ENCODE data around the gene TMEM53.
A peak's percentile ranks its signal among the peaks of the same experiment; 100 is the strongest.

Gene TMEM53

DNA sequence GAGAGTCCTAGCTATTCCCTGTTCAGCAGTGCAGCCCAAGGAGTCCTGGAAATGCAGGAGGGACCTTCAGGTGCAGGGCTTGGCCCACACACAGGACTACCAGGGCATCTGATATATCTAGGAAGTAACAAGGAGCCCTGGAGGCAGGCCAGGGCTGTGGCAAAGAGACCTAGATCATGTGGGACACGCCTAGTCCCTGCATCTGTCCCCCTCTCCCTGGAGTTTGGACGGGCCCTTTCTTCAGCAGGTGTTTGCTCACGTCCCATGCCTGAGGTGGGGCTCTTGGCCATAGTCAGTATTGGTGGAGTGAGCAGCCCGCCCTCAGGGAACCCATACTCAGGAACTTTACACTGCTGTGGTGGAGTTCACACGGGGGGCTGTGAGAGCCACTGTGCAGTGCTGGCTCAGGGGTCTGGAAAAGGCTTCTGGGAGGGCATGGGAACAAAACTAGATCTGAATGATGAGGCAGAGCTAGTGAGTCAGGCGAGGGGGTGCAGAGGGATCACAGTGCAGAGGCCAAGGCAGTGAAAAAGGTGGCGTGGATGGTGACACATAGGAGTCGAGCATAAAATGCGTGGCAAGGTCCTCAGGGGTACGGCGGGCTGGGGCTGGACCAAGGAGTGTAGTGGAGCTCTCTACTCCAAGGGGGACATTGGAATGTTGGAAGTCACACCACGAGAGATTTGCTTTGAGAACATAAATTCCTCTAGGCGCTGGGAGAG lies 25.6 kb downstream of the TMEM53 start:
- no peaks in the 10 kb centered on the region for H3K27me3 ChIP-seq (ENCODE audit: control insufficient read depth, insufficient read depth, low read length)
- H3K4me3 ChIP-seq (ENCODE audit: low read length): no peak overlapping the region
- H3K36me3 ChIP-seq (ENCODE audit: control insufficient read depth, insufficient read depth, low read length): peaks cover 39% of the 10 kb centered on the region
- no peak overlapping the region for H3K27ac ChIP-seq (ENCODE audit: low read depth, low read length)
- peaks cover 32% of the 10 kb centered on the region for H3K4me1 ChIP-seq (ENCODE audit: control insufficient read depth, insufficient read depth, low read length)
- H3K9ac ChIP-seq (ENCODE audit: low read length): no peak overlapping the region

DNA sequence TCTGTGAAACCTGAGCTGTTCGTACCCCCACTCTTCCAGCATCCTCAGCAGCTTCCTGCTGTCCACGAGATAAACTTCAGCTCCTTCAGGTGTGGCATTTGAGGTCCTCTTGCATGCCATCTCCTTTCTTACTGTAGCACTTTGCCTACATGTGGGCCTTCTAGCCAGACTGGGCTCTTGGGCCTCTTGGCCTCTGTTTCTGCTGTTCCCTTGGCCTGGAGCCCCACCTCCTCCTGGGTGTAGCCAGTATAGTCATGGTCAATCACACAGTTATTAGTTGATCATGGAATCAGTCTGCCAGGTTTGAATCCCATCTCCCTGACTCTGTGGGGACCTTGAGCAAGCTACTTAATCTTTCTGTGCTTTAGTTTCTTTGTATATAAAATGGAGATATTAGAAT lies 26.4 kb downstream of the TMEM53 start:
- Histone ChIP-seq H3K27me3 (ENCODE audit: control insufficient read depth, insufficient read depth, low read length) (no peaks in the 10 kb centered on the region), H3K36me3 (ENCODE audit: control insufficient read depth, insufficient read depth, low read length) (peaks cover 47% of the 10 kb centered on the region), H3K27ac (ENCODE audit: low read depth, low read length) (no peak overlapping the region), H3K4me3 (ENCODE audit: low read length) (no peak overlapping the region), H3K4me1 (ENCODE audit: control insufficient read depth, insufficient read depth, low read length) (peaks cover 40% of the 10 kb centered on the region), H3K9ac (ENCODE audit: low read length) (no peak overlapping the region)

DNA sequence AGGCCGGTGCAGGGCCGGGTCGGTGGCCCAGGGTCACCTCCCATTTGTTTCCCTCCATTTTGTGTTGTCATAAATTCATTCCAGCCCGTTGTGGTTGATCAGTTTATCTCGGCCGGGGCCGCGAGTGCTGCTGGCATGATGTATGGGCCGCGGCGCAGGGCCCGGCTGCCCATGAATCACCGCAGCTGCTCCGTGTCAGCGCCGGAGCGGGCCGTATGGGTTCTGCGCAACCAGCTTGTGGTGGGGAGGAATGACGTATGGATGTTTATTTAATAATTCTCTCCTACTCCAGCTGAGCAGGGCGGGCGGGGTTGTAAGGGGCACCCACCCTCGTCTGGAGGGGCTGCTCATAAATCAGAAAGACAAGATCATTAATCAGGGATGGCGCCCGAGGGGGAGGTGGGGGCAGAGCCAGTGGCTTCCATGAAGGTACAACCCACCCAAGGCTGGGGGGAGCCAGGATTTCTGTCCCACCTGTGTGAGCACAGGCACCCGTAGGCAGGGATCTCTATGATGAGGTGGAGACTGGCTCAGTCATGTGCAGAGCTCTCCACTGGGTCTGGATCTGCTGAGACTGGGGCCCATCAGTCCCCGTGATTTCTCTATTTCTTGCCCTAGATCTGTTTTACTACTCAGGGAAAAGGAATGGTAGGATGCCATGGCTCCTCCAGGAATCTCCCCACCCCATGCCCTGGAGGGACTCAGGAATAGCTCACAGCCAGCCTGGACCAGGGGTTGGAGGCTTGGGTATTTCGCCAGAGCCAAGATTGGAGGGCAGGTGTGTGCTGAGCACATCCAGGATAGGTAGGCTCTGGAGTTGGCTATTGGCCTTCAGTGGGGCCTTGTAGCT lies 27.8 kb downstream of the TMEM53 start:
- peaks cover 50% of the 10 kb centered on the region for H3K36me3 ChIP-seq (ENCODE audit: control insufficient read depth, insufficient read depth, low read length)
- H3K9ac ChIP-seq (ENCODE audit: low read length): no peak overlapping the region
- peak overlapping the region; percentile 96 for H3K27ac ChIP-seq (ENCODE audit: low read depth, low read length)

DNA sequence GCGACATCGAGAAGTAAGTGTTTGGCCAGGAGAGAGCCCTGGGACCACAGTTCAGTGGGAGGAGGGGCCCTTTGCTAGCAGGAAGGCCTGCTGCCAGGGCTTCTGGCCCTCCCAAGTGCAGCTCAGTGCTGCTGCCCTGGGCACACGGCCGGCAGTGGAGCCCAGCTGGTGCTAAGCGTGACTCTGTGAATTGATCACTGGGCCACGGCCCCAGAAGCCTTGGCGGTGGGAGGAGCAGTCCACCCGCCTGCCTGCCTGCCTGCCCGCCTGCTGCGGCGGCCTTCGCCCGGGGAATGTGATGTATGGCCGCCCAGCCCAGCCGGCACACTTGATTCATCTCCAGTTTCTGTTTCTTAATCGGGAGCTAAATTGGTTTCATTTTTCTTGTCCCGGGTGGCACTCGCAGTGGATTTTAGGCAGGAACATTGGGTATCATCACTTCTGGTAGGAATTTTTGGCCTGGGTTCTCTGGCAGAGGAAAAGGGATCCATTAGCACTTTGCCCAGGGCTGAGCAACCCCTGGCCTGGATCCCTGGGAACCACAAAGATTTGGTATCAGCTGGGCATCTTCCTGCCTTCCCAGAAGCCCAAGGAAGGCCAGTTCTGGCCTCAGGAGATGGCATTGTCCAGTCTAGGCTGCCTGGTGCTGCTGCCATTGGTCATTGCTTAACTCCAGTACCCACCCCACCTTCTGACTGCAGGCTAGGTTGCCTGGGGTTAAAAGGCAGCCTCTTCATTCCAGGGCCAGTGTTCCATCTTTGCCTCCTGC lies 28.6 kb downstream of the TMEM53 start:
- Histone ChIP-seq H3K27me3 (ENCODE audit: control insufficient read depth, insufficient read depth, low read length) (no peaks in the 10 kb centered on the region), H3K36me3 (ENCODE audit: control insufficient read depth, insufficient read depth, low read length) (peaks cover 48% of the 10 kb centered on the region), H3K27ac (ENCODE audit: low read depth, low read length) (peak overlapping the region; percentile 96), H3K4me3 (ENCODE audit: low read length) (peak overlapping the region; percentile 42), H3K9ac (ENCODE audit: low read length) (peak overlapping the region; percentile 5), H3K4me1 (ENCODE audit: control insufficient read depth, insufficient read depth, low read length) (peaks cover 53% of the 10 kb centered on the region)

More for the DNA sequence above, 27.8 kb downstream of the TMEM53 start:
- Histone ChIP-seq H3K4me3 (ENCODE audit: low read length) (peak overlapping the region; percentile 42), H3K27me3 (ENCODE audit: control insufficient read depth, insufficient read depth, low read length) (no peaks in the 10 kb centered on the region), H3K4me1 (ENCODE audit: control insufficient read depth, insufficient read depth, low read length) (peaks cover 53% of the 10 kb centered on the region)

DNA sequence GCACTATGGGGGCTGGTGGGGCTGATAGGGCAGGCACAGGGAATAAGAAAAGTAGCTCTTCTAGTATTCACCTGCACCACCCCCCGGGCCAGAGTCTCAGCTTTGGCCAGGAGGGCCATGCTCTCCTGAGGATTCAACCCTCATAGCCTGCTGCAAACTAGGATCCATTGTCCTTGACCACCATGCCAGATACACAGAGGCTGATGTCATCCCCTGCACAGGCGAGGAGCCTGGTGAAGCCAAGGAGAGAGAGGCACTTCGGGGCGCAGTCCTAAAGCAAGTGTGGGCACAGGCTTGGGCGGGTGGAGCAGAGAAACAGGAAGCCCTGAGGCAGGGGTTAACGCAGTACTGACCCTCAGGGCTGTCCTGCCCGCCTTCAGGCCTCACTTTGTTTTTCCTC lies 29.5 kb downstream of the TMEM53 start:
- peaks cover 53% of the 10 kb centered on the region for H3K4me1 ChIP-seq (ENCODE audit: control insufficient read depth, insufficient read depth, low read length)
- H3K36me3 ChIP-seq (ENCODE audit: control insufficient read depth, insufficient read depth, low read length): peaks cover 40% of the 10 kb centered on the region
- H3K27me3 ChIP-seq (ENCODE audit: control insufficient read depth, insufficient read depth, low read length): no peaks in the 10 kb centered on the region
- no peak overlapping the region for H3K9ac ChIP-seq (ENCODE audit: low read length)
- H3K27ac ChIP-seq (ENCODE audit: low read depth, low read length): peak overlapping the region; percentile 96
- no peak overlapping the region for H3K4me3 ChIP-seq (ENCODE audit: low read length)

DNA sequence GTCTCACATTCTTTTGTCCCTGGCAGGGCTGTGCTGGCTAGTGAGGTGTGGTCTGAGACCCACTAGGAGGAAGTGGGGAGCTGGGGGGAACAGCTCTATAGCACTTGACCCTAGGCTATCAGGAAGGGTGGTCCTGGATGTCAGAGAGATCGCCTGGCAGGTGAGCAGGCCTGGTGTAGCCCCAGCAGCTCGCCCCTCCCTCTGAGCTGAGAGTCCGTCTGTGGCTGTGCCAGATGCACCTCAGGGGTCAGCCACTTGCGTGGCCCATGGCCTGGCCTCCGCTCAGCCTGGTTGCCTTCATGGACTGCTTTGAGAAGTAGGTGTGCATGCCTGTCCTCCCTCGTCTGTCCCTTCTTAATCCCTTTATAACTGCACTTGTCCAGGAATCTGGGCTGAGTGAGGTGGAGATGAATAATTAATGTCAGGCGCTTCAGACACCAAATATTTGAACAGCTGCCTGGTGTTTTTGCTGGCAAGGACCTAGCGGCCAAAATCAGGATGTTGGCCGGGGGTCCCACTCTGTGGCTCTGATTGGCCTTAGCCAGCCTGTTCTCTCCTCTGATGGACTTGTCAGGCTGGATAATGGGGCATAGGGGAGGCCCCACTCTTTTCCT lies 30.5 kb downstream of the TMEM53 start:
- Histone ChIP-seq H3K4me3 (ENCODE audit: low read length) (no peak overlapping the region), H3K4me1 (ENCODE audit: control insufficient read depth, insufficient read depth, low read length) (peaks cover 56% of the 10 kb centered on the region), H3K27ac (ENCODE audit: low read depth, low read length) (peak overlapping the region; percentile 96), H3K9ac (ENCODE audit: low read length) (no peak overlapping the region), H3K27me3 (ENCODE audit: control insufficient read depth, insufficient read depth, low read length) (no peaks in the 10 kb centered on the region), H3K36me3 (ENCODE audit: control insufficient read depth, insufficient read depth, low read length) (peaks cover 32% of the 10 kb centered on the region)

DNA sequence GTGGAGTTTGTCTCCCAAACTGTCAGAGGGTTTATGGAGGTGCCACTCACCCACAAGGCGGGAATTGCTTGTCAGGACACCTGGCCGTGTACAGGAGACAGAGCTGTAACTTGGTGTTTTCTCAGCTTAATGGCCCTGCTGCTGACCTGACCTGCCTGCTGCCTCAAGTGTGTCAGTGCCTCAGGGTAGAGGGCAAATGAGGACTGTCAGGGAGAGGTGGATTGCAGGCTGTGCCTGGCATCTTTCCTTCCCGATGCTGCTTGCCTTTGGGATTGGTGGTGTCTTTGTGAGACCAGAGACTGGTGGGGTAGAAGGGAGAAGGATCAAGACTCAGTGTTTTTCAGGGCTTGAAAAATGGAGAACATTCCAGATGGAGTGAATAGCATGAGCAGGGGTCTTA lies 31.4 kb downstream of the TMEM53 start:
- Histone ChIP-seq H3K27ac (ENCODE audit: low read depth, low read length) (peak overlapping the region; percentile 96), H3K4me3 (ENCODE audit: low read length) (no peak overlapping the region), H3K4me1 (ENCODE audit: control insufficient read depth, insufficient read depth, low read length) (peaks cover 65% of the 10 kb centered on the region), H3K36me3 (ENCODE audit: control insufficient read depth, insufficient read depth, low read length) (peaks cover 32% of the 10 kb centered on the region), H3K27me3 (ENCODE audit: control insufficient read depth, insufficient read depth, low read length) (no peaks in the 10 kb centered on the region), H3K9ac (ENCODE audit: low read length) (peak overlapping the region; percentile 8)

DNA sequence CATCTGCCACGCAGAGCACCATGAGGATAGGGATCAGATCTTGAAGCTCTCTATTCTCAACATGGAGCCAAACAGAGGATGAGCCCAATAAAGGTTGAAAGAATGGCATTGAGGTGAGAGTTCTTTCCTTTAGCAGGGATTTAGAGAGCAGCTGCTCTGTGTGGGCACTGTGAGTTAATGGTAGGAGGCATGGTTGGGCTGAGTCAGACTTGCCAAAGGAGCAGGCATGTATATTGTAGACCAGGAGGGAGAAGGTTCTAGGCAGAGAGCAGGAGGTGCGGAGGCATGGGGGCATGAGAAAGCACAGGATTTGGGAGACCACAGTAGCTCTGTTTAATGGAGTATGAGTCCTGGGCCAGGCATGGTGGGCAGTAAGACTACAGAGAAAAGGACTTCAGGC lies 32.0 kb downstream of the TMEM53 start:
- Histone ChIP-seq H3K4me1 (ENCODE audit: control insufficient read depth, insufficient read depth, low read length) (peaks cover 72% of the 10 kb centered on the region), H3K9ac (ENCODE audit: low read length) (no peak overlapping the region), H3K27ac (ENCODE audit: low read depth, low read length) (peak overlapping the region; percentile 96), H3K4me3 (ENCODE audit: low read length) (peak overlapping the region; percentile 15), H3K27me3 (ENCODE audit: control insufficient read depth, insufficient read depth, low read length) (no peaks in the 10 kb centered on the region), H3K36me3 (ENCODE audit: control insufficient read depth, insufficient read depth, low read length) (peaks cover 31% of the 10 kb centered on the region)

DNA sequence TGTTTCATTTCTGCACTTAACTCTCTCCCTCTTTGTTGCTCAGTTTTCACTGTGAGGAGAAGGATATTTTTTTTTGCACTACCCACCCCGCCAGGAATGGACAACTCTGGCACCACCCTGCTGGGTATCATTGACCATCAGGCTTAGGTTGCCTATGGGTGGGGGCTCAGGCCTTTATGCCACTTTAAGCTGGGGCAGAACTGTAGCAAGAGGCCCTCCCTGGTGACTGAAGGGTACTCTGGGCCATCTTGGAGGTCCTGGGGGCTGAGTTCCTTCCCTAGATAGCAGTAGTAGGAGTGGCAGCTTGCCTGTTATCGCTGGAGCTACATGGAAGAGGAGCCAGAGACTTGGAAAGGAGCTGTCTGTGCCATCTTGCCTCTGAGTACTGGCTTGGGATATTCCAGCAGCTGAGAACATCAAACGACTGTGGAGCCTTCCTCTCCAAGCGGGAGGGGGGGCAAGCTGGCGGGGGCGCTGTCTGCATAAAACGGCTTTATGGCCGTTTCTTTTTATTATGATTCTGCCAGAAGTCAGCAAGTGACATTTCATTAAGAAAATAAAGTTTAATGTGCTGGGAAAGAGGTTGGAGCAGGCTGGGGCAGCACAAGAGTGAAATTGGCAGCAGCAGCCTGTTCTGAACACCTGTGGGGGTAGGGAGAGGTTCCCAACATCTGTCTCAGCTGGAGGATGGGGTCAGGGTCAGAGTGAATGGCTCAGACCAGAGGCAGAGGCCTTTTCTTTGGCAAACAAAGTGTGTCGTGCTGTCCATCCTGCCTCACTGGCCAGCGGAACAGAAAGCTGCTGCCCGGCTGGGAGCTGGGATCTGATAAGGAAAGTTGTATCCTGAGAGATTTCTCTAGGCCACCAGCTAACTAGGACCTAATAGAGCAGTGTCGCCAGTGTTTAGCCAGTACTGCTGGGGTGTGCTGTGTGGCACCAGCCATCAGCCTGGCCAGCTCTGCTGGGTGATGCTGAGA lies 32.9 kb downstream of the TMEM53 start:
- Histone ChIP-seq H3K27me3 (ENCODE audit: control insufficient read depth, insufficient read depth, low read length) (no peaks in the 10 kb centered on the region), H3K4me1 (ENCODE audit: control insufficient read depth, insufficient read depth, low read length) (peaks cover 73% of the 10 kb centered on the region), H3K9ac (ENCODE audit: low read length) (no peak overlapping the region), H3K27ac (ENCODE audit: low read depth, low read length) (peak overlapping the region; percentile 96), H3K36me3 (ENCODE audit: control insufficient read depth, insufficient read depth, low read length) (peaks cover 31% of the 10 kb centered on the region), H3K4me3 (ENCODE audit: low read length) (no peak overlapping the region)

DNA sequence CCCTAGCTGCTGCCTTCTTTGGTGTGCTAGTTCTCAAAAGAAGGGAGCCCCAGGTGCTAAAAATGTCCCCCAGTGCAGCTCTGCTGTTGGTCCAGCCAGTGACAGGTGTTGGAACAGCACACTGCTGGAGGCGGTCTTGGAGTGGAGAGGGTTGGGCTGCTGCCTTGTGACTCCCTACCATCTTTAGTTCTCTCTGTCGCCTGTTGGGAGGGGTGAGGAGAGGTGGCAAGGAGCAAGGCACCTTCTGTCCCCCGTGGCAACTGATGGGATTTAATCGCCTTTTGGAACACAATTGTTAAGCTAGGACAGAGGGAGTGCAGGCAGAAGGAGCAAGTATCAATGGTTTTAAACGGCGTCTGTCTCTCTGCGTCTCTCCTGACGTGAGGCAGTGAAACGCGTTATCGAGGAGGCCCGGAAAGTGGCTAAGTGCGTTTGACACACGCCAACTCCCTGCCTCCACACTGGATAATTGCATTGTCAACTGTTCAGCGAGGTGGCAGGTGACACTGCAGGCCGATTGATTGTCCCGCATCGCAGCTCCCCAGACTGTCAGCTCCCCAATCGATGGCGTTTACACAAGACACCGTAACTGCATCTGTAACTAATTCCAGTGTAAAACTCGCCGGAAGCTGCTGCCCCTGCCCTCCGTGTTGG lies 34.0 kb downstream of the TMEM53 start:
- H3K36me3 ChIP-seq (ENCODE audit: control insufficient read depth, insufficient read depth, low read length): peaks cover 36% of the 10 kb centered on the region
- no peaks in the 10 kb centered on the region for H3K27me3 ChIP-seq (ENCODE audit: control insufficient read depth, insufficient read depth, low read length)
- peak overlapping the region; percentile 1 for H3K27ac ChIP-seq (ENCODE audit: low read depth, low read length)
- H3K4me1 ChIP-seq (ENCODE audit: control insufficient read depth, insufficient read depth, low read length): peaks cover 72% of the 10 kb centered on the region
- H3K9ac ChIP-seq (ENCODE audit: low read length): no peak overlapping the region
- H3K4me3 ChIP-seq (ENCODE audit: low read length): no peak overlapping the region
